ENCODE measurements around the gene RFX8. TPM values are rescaled to one million over a fixed set of nuclear protein-coding genes. Genes with fewer than 3 reads are reported as not detected.
A peak's percentile ranks its signal among the peaks of the same experiment; 100 is the strongest.

The RFX8 gene
- total RNA-seq, 2 donors from 2014 or later = not detected

GRCh38 chr2:101435001-101435862 lies 39.7 kb downstream of the RFX8 start:
- peak overlapping the region; percentile 29 for H3K9ac ChIP-seq (ENCODE audit: extremely low read depth, low read length, poor library complexity, severe bottlenecking)
- no peaks in the 10 kb centered on the region for H3K36me3 ChIP-seq (ENCODE audit: control insufficient read depth, insufficient read depth, low read length)
- Mint-ChIP-seq H3K27ac (peak overlapping the region; percentile 16), H3K9me3 (no peaks in the 10 kb centered on the region), H3K4me3 (peak overlapping the region; percentile 7), H3K36me3 (ENCODE audit: low read depth) (no peaks in the 10 kb centered on the region), H3K4me1 (peaks cover 5% of the 10 kb centered on the region), H3K27me3 (ENCODE audit: insufficient read depth) (peaks cover 22% of the 10 kb centered on the region)
- H3K4me1 ChIP-seq (ENCODE audit: control insufficient read depth, insufficient read depth, low read length) = peaks cover 5% of the 10 kb centered on the region
- 40 to 48% methylated on average over 9 to 24 of the region's 24 CpGs for WGBS, 2 experiments (ENCODE audit: insufficient coverage in 1 of 2, insufficient read length in 1 of 2)
- H3K4me3 ChIP-seq (ENCODE audit: low read length) = no peak overlapping the region
- H3K9me3 ChIP-seq (ENCODE audit: control insufficient read depth, low read length) = no peaks in the 10 kb centered on the region
- DNase-seq = peak; percentile 81
- peak overlapping the region; percentile 91 for H3K27ac ChIP-seq (ENCODE audit: low read depth, low read length)
- H3K27me3 ChIP-seq (ENCODE audit: control insufficient read depth, insufficient read depth, low read length, poor library complexity, severe bottlenecking) = no peaks in the 10 kb centered on the region
- no peak for TF ChIP-seq CTCF (conservative IDR thresholded peaks at IDR 0.05)

GRCh38 chr2:101433465-101433864 lies 41.4 kb downstream of the RFX8 start:
- Mint-ChIP-seq H3K4me3 (no peak overlapping the region), H3K4me1 (peaks cover 5% of the 10 kb centered on the region), H3K9me3 (no peaks in the 10 kb centered on the region)

More at GRCh38 chr2:101433465-101433864, 41.4 kb downstream of the RFX8 start:
- DNase-seq = no peak
- Histone ChIP-seq H3K4me1 (ENCODE audit: control insufficient read depth, insufficient read depth, low read length) (peaks cover 5% of the 10 kb centered on the region), H3K4me3 (ENCODE audit: low read length) (no peak overlapping the region), H3K27me3 (ENCODE audit: control insufficient read depth, insufficient read depth, low read length, poor library complexity, severe bottlenecking) (no peaks in the 10 kb centered on the region), H3K9me3 (ENCODE audit: control insufficient read depth, low read length) (no peaks in the 10 kb centered on the region), H3K36me3 (ENCODE audit: control insufficient read depth, insufficient read depth, low read length) (no peaks in the 10 kb centered on the region), H3K27ac (ENCODE audit: low read depth, low read length) (no peak overlapping the region), H3K9ac (ENCODE audit: extremely low read depth, low read length, poor library complexity, severe bottlenecking) (no peak overlapping the region)
- Mint-ChIP-seq H3K27me3 (ENCODE audit: insufficient read depth) (peaks cover 30% of the 10 kb centered on the region), H3K36me3 (ENCODE audit: low read depth) (no peaks in the 10 kb centered on the region), H3K27ac (no peak overlapping the region)
- no peak for TF ChIP-seq CTCF (conservative IDR thresholded peaks at IDR 0.05)
- 92 to 100% methylated on average over 1 to 3 of the region's 3 CpGs for whole genome bisulfite sequencing, 2 experiments (ENCODE audit: insufficient coverage in 1 of 2, insufficient read length in 1 of 2)

Measured in endodermal cell (in vitro differentiated cells).